Measurements from ENCODE around the gene HESX1. TPM values are rescaled to one million over a fixed set of nuclear protein-coding genes. Genes with fewer than 3 reads are reported as not detected.

The HESX1 gene
- total RNA-seq, 2 experiments from 2014 or later = 4.7 to 6.9 TPM

DNA sequence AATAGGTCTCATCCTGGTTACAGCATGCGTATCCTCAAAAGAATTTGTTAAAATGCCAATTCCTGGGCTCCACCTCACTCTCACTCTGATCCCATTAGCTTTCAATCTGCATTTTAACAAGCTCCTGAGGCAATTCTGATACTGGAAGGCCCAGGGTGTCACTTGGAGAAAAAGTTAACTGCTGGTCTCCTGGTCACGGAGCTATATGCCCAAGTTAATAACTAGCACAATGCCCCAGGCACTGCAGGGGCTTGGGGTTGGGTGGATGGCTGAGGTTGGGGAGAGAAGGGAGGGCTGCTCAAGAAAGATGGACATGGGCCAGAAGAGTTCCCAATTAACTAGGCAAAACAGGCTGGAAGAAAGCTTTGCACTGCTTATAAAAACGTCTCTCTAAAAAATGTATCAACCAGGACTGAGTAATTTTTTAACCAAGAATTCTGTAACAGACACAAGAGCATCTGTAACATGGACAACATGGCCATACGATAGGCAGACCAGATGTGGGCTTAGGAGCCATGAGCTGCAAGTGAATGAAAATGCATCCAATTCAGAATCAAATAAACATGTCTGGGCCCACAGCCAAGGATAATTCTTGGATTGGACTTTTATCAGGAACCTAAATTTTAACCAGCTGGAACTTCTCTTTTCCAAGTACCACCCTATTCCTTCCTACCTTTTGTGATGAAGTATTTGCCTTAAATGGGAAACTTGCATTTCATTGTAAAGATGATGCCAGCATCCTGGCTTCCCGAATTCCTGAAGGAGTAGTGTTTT lies 38.8 kb downstream of the HESX1 start:
- no peak for DNase-seq (ENCODE audit: low spot score)
- Histone ChIP-seq H3K4me1 (ENCODE audit: insufficient read depth, low read length, poor library complexity, severe bottlenecking) (peaks cover 19% of the 10 kb centered on the region), H3K4me3 (ENCODE audit: low read depth, low read length, poor library complexity, severe bottlenecking) (no peak overlapping the region), H3K36me3 (ENCODE audit: insufficient read depth, low read length) (no peaks in the 10 kb centered on the region), H4K20me1 (ENCODE audit: insufficient read depth, low read length) (no peaks in the 10 kb centered on the region), H3K79me2 (ENCODE audit: insufficient read depth, low read depth, low read length) (no peaks in the 10 kb centered on the region), H3K9me3 (ENCODE audit: low read length) (no peaks in the 10 kb centered on the region), H3K9me2 (ENCODE audit: insufficient read depth, low read length) (no peaks in the 10 kb centered on the region), H3K27ac (ENCODE audit: low read depth, low read length, poor library complexity, severe bottlenecking) (no peak overlapping the region), H3K4me2 (ENCODE audit: low read length) (no peak overlapping the region), H2AFZ (ENCODE audit: low read length) (no peak overlapping the region)
- CTCF ChIA-PET (ENCODE audit: unreplicated experiment) = no interaction called here
- POLR2A ChIA-PET = interaction anchor here (0.5 to 0.7 kb wide), 2 partner anchors 359 to 878 kb away, joined by 3 to 4 read pairs; partner anchors contain the start of gene ARHGEF3
- BruUV-seq (replicated peaks) = no TSS peak
- intact Hi-C loops (cut with micrococcal nuclease; ENCODE audit: unreplicated experiment) = no loop called here
- TF ChIP-seq EZH2phosphoT487 (IDR thresholded peaks at IDR 0.05; ENCODE audit: borderline replicate concordance, low read depth, low read length) = no peak
- TF ChIP-seq, protein P1, sequence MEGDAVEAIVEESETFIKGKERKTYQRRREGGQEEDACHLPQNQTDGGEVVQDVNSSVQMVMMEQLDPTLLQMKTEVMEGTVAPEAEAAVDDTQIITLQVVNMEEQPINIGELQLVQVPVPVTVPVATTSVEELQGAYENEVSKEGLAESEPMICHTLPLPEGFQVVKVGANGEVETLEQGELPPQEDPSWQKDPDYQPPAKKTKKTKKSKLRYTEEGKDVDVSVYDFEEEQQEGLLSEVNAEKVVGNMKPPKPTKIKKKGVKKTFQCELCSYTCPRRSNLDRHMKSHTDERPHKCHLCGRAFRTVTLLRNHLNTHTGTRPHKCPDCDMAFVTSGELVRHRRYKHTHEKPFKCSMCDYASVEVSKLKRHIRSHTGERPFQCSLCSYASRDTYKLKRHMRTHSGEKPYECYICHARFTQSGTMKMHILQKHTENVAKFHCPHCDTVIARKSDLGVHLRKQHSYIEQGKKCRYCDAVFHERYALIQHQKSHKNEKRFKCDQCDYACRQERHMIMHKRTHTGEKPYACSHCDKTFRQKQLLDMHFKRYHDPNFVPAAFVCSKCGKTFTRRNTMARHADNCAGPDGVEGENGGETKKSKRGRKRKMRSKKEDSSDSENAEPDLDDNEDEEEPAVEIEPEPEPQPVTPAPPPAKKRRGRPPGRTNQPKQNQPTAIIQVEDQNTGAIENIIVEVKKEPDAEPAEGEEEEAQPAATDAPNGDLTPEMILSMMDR (conservative IDR thresholded peaks at IDR 0.05; ENCODE audit: low read length) = no peak

- BruUV-seq (replicated peaks) = no TSS peak
- no peaks in the 10 kb centered on the region for H3K9me2 ChIP-seq (ENCODE audit: insufficient read depth, low read length)
- TF ChIP-seq, protein P1 (conservative IDR thresholded peaks at IDR 0.05; ENCODE audit: low read length) = no peak
- no peak for TF ChIP-seq EZH2phosphoT487 (IDR thresholded peaks at IDR 0.05; ENCODE audit: borderline replicate concordance, low read depth, low read length)
- H3K36me3 ChIP-seq (ENCODE audit: insufficient read depth, low read length) = no peaks in the 10 kb centered on the region
- H3K4me1 ChIP-seq (ENCODE audit: insufficient read depth, low read length, poor library complexity, severe bottlenecking) = peaks cover 19% of the 10 kb centered on the region
- no peak overlapping the region for H2AFZ ChIP-seq (ENCODE audit: low read length)
- H3K79me2 ChIP-seq (ENCODE audit: insufficient read depth, low read depth, low read length) = no peaks in the 10 kb centered on the region
- DNase-seq (ENCODE audit: low spot score) = no peak
- H4K20me1 ChIP-seq (ENCODE audit: insufficient read depth, low read length) = no peaks in the 10 kb centered on the region
- POLR2A ChIA-PET = no interaction called here
- H3K9me3 ChIP-seq (ENCODE audit: low read length) = no peaks in the 10 kb centered on the region
- CTCF ChIA-PET (ENCODE audit: unreplicated experiment) = interaction anchor here (0.6 kb wide), 1 partner anchor 1325 kb away, joined by 5 read pairs; no protein-coding TSS in a partner anchor
- intact Hi-C loops (cut with micrococcal nuclease; ENCODE audit: unreplicated experiment) = no loop called here
- H3K4me2 ChIP-seq (ENCODE audit: low read length) = no peak overlapping the region
- H3K27ac ChIP-seq (ENCODE audit: low read depth, low read length, poor library complexity, severe bottlenecking) = no peak overlapping the region
- H3K4me3 ChIP-seq (ENCODE audit: low read depth, low read length, poor library complexity, severe bottlenecking) = no peak overlapping the region
Observed at GRCh38 chr3:57160076-57160764, 39.6 kb downstream of the HESX1 start.

Measured in OCI-LY7 (cell line).